HG03354 (cell line): Measurements from ENCODE around the gene CACNG1.

Experiments used
- ATAC-seq: cut with Tn5 transposase; IDR thresholded peaks from one replicate; pipeline ENCODE4 v1.9.1; 2021; ENCODE audit warnings: mild to moderate bottlenecking; ENCODE audit not compliant: unreplicated experiment, poor library complexity, severe bottlenecking

The CACNG1 gene

GRCh38 chr17:67050066-67050465 lies 5.7 kb downstream of the CACNG1 start:
- ATAC-seq, result no peak

- no peak for ATAC-seq
These were observed 6.3 kb downstream of the CACNG1 start for GRCh38 chr17:67050471-67051154.

GRCh38 chr17:67051155-67051538 lies 6.8 kb downstream of the CACNG1 start:
- ATAC-seq, result no peak

- no peak for ATAC-seq
These were observed 7.5 kb downstream of the CACNG1 start for GRCh38 chr17:67051837-67052236.

GRCh38 chr17:67052720-67053437 lies 8.5 kb downstream of the CACNG1 start:
- ATAC-seq, result no peak

- no peak for ATAC-seq
These were observed 9.2 kb downstream of the CACNG1 start for GRCh38 chr17:67053438-67054000.

- ATAC-seq, result no peak
These were observed 9.7 kb downstream of the CACNG1 start for GRCh38 chr17:67054011-67054591.

GRCh38 chr17:67054608-67055007 lies 10.3 kb downstream of the CACNG1 start:
- no peak for ATAC-seq

GRCh38 chr17:67055041-67055443 lies 10.7 kb downstream of the CACNG1 start:
- no peak for ATAC-seq

- no peak for ATAC-seq
These were observed 11.7 kb downstream of the CACNG1 start for GRCh38 chr17:67055811-67056745.

- no peak for ATAC-seq
These were observed 12.6 kb downstream of the CACNG1 start for GRCh38 chr17:67056746-67057490.

- no peak for ATAC-seq
These were observed 13.7 kb downstream of the CACNG1 start for GRCh38 chr17:67058036-67058435.

- ATAC-seq, result no peak
These were observed 15.0 kb downstream of the CACNG1 start for GRCh38 chr17:67059372-67059771.

GRCh38 chr17:67063141-67063540 lies 18.8 kb downstream of the CACNG1 start:
- ATAC-seq, result no peak

- ATAC-seq, result no peak
These were observed 22.4 kb downstream of the CACNG1 start for GRCh38 chr17:67066717-67067116.

GRCh38 chr17:67067571-67068482 lies 23.5 kb downstream of the CACNG1 start:
- no peak for ATAC-seq

GRCh38 chr17:67068999-67069398 lies 24.6 kb downstream of the CACNG1 start:
- ATAC-seq, result no peak

- ATAC-seq, result no peak
These were observed 25.3 kb downstream of the CACNG1 start for GRCh38 chr17:67069603-67070136.
